ENCODE measurements around the gene MXI1.

DNA sequence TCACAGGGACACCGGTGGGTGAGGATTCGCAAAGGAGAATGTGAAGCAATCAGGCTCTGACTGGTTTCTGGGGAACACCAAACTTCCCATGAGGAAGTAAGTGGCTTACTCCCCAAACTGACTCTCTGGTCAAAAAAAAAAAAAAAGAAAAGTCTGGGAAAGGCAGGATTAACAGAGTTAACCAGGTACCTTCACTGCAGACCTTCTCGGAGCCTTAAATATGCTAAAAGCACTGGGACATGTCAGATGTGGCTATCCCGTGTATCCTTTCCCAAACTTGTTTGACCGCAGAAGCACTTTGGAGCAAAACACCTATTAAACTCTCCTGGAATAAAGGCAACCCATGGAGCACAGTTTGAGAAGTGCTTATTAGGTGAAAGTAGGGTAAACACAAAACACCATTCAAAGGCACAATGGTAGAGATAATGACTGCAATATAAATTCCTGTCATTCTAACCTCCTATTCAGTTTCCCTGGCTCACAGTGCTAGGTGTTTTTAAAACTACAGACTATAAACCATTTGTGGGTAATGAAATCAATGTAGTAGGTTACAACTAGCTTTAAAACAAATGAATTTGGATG is 44.1 kb upstream of the MXI1 start:
- TF ChIP-seq, protein P1, sequence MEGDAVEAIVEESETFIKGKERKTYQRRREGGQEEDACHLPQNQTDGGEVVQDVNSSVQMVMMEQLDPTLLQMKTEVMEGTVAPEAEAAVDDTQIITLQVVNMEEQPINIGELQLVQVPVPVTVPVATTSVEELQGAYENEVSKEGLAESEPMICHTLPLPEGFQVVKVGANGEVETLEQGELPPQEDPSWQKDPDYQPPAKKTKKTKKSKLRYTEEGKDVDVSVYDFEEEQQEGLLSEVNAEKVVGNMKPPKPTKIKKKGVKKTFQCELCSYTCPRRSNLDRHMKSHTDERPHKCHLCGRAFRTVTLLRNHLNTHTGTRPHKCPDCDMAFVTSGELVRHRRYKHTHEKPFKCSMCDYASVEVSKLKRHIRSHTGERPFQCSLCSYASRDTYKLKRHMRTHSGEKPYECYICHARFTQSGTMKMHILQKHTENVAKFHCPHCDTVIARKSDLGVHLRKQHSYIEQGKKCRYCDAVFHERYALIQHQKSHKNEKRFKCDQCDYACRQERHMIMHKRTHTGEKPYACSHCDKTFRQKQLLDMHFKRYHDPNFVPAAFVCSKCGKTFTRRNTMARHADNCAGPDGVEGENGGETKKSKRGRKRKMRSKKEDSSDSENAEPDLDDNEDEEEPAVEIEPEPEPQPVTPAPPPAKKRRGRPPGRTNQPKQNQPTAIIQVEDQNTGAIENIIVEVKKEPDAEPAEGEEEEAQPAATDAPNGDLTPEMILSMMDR (IDR thresholded peaks at IDR 0.05) = no peak
- TF ChIP-seq POLR2A (IDR thresholded peaks at IDR 0.05) = no peak
